ENCODE results near the gene IFRD1. TPM values are rescaled to one million over a fixed set of nuclear protein-coding genes. Genes with fewer than 3 reads are reported as not detected.
A peak's percentile ranks its signal among the peaks of the same experiment; 100 is the strongest.
"Not testable (repeated sequence)": the region's sequence is repeated elsewhere in the genome, so short reads cannot be mapped to it uniquely, and the experiment has no call there.

The IFRD1 gene
- total RNA-seq, 1 donor from 2014 or later = 17.8 TPM

GRCh38 chr7:112431803-112432202, 18.5 kb upstream of the IFRD1 start:
- no peak for DNase-seq (ENCODE audit: missing footprints)
- intact Hi-C loops (cut with DNase I) = no loop called here
- ATAC-seq = no peak

- ATAC-seq (no peak), DNase-seq (ENCODE audit: missing footprints) (no peak)
- intact Hi-C loops (cut with DNase I) = no loop called here
These were observed 17.0 kb upstream of the IFRD1 start for GRCh38 chr7:112433289-112433688.

GRCh38 chr7:112437072-112437471, 13.2 kb upstream of the IFRD1 start:
- no peak for ATAC-seq
- intact Hi-C loops (cut with DNase I) = no loop called here
- DNase-seq (ENCODE audit: missing footprints) = no peak

- no peak for ATAC-seq
- DNase-seq (ENCODE audit: missing footprints) = no peak
- intact Hi-C loops (cut with DNase I) = no loop called here
These were observed 10.8 kb upstream of the IFRD1 start for GRCh38 chr7:112439476-112439875.

- DNase-seq (ENCODE audit: missing footprints) (no peak), ATAC-seq (no peak)
- intact Hi-C loops (cut with DNase I) = no loop called here
These were observed 8.1 kb upstream of the IFRD1 start for GRCh38 chr7:112442210-112442609.

GRCh38 chr7:112444505-112444904, 5.8 kb upstream of the IFRD1 start:
- no peak for DNase-seq (ENCODE audit: missing footprints)
- intact Hi-C loops (cut with DNase I) = no loop called here
- no peak for ATAC-seq

- DNase-seq (ENCODE audit: missing footprints) (no peak), ATAC-seq (no peak)
- intact Hi-C loops (cut with DNase I) = no loop called here
These were observed 3.8 kb upstream of the IFRD1 start for GRCh38 chr7:112446431-112446830.

- no peak for DNase-seq (ENCODE audit: missing footprints)
- intact Hi-C loops (cut with DNase I) = no loop called here
- no peak for ATAC-seq
These were observed 2.9 kb upstream of the IFRD1 start for GRCh38 chr7:112447406-112447805.

- intact Hi-C loops (cut with DNase I) = no loop called here
- no peak for DNase-seq (ENCODE audit: missing footprints)
- ATAC-seq = no peak
These were observed 1.9 kb upstream of the IFRD1 start for GRCh38 chr7:112448381-112448780.

- intact Hi-C loops (cut with DNase I) = no loop called here
- ATAC-seq (no peak), DNase-seq (ENCODE audit: missing footprints) (no peak)
These were observed 1.4 kb upstream of the IFRD1 start for GRCh38 chr7:112448891-112449290.

GRCh38 chr7:112449353-112449752, 907 bp upstream of the IFRD1 start:
- DNase-seq (ENCODE audit: missing footprints) (no peak), ATAC-seq (no peak)
- intact Hi-C loops (cut with DNase I) = no loop called here

GRCh38 chr7:112450807-112451761, 824 bp downstream of the IFRD1 start:
- DNase-seq (ENCODE audit: missing footprints) (peak; percentile 97), ATAC-seq (peak; percentile 91)
- intact Hi-C loops (cut with DNase I) = loop anchor here (5.0 kb wide), 1 partner anchor 239 kb away; no protein-coding TSS in a partner anchor

- ATAC-seq (no peak), DNase-seq (ENCODE audit: missing footprints) (peak; percentile 65)
- intact Hi-C loops (cut with DNase I) = loop anchor here (5.0 kb wide), 1 partner anchor 240 kb away; no protein-coding TSS in a partner anchor
These were observed 2.0 kb downstream of the IFRD1 start for GRCh38 chr7:112452102-112452888.

GRCh38 chr7:112453505-112454171, 3.4 kb downstream of the IFRD1 start:
- no peak for DNase-seq (ENCODE audit: missing footprints)
- ATAC-seq = no peak
- intact Hi-C loops (cut with DNase I) = loop anchor here (5.0 kb wide), 1 partner anchor 241 kb away; no protein-coding TSS in a partner anchor

GRCh38 chr7:112454191-112454590, 3.9 kb downstream of the IFRD1 start:
- DNase-seq (ENCODE audit: missing footprints); ATAC-seq: not testable (repeated sequence)
- intact Hi-C loops (cut with DNase I) = loop anchor here (5.0 kb wide), 1 partner anchor 242 kb away; no protein-coding TSS in a partner anchor

GRCh38 chr7:112459645-112460044, 9.4 kb downstream of the IFRD1 start:
- ATAC-seq (no peak), DNase-seq (ENCODE audit: missing footprints) (no peak)
- intact Hi-C loops (cut with DNase I) = no loop called here

- intact Hi-C loops (cut with DNase I) = no loop called here
- ATAC-seq (peak; percentile 86), DNase-seq (ENCODE audit: missing footprints) (no peak)
These were observed 12.0 kb downstream of the IFRD1 start for GRCh38 chr7:112462236-112462635.

- intact Hi-C loops (cut with DNase I) = no loop called here
- DNase-seq (ENCODE audit: missing footprints) (no peak), ATAC-seq (no peak)
These were observed 17.6 kb downstream of the IFRD1 start for GRCh38 chr7:112467867-112468266.

- no peak for DNase-seq (ENCODE audit: missing footprints)
- intact Hi-C loops (cut with DNase I) = no loop called here
- ATAC-seq = peak; percentile 65
These were observed 19.9 kb downstream of the IFRD1 start for GRCh38 chr7:112470194-112470593.
